ENCODE results near the gene CHD1L. TPM values are rescaled to one million over a fixed set of nuclear protein-coding genes. Genes with fewer than 3 reads are reported as not detected.

The CHD1L gene
- polyA plus RNA-seq, 3 donors: 13.1 to 23.0 (median 15.2) TPM

- intact Hi-C loops (cut with micrococcal nuclease): loop anchor here (2.0 to 10.0 kb wide), 3 partner anchors 353 to 623 kb away; no protein-coding TSS in a partner anchor
- Histone ChIP-seq H3K9ac (ENCODE audit: insufficient read depth, low read length, poor library complexity, severe bottlenecking) (no peak overlapping the region), H3K4me2 (replicated peaks; ENCODE audit: extremely low read depth, low read length, poor library complexity, severe bottlenecking) (no peak overlapping the region), H3K4me3 (replicated peaks in 1 of 3; ENCODE audit: low read depth in 2 of 3, low read length in 3 of 3) (no peak overlapping the region), H3K27ac (ENCODE audit: low read depth in 1 of 2, low read length in 2 of 2) (no peak overlapping the region), H4K20me1 (ENCODE audit: insufficient read depth, low read length) (no peaks in the 10 kb centered on the region), H3K36me3 (replicated peaks in 1 of 2; ENCODE audit: control insufficient read depth in 1 of 2, insufficient read depth in 2 of 2, low read length in 2 of 2) (peaks cover 75 to 95% of the 10 kb centered on the region in 2 donors), H3K27me3 (ENCODE audit: control insufficient read depth in 2 of 2, insufficient read depth in 2 of 2, low read length in 2 of 2) (no peaks in the 10 kb centered on the region), H2AFZ (ENCODE audit: insufficient read depth, low read depth, low read length, poor library complexity, severe bottlenecking) (no peak overlapping the region), H3K4me1 (ENCODE audit: control insufficient read depth in 1 of 2, insufficient read depth in 2 of 2, low read length in 2 of 2) (no peaks in the 10 kb centered on the region), H3K9me3 (replicated peaks in 1 of 2; ENCODE audit: control insufficient read depth in 1 of 2, insufficient read depth in 1 of 2, low read length in 2 of 2) (no peaks in the 10 kb centered on the region), H3K79me2 (ENCODE audit: insufficient read depth, low read length) (no peaks in the 10 kb centered on the region)
- H3K4me3 Mint-ChIP-seq: no peak overlapping the region
- H3K27me3 Mint-ChIP-seq (ENCODE audit: low read depth in 3 of 3): peaks cover 0 to 2% (median 0%) of the 10 kb centered on the region in 3 donors
- TF ChIP-seq CTCF (IDR thresholded peaks at IDR 0.05): no peak
- peaks cover 56 to 72% of the 10 kb centered on the region in 2 donors for H3K36me3 Mint-ChIP-seq
- H3K4me1 Mint-ChIP-seq: no peaks in the 10 kb centered on the region
- no CpG with 5 or more reads among the region's 3 CpGs for WGBS (ENCODE audit: insufficient coverage)
- no peak overlapping the region for H3K27ac Mint-ChIP-seq
- DNase-seq: no peak
- H3K9me3 Mint-ChIP-seq: no peaks in the 10 kb centered on the region
These were observed 29.6 kb downstream of the CHD1L start for GRCh38 chr1:147272042-147272441.

- Histone ChIP-seq H3K9me3 (replicated peaks in 1 of 2; ENCODE audit: control insufficient read depth in 1 of 2, insufficient read depth in 1 of 2, low read length in 2 of 2) (no peaks in the 10 kb centered on the region), H3K27me3 (ENCODE audit: control insufficient read depth in 2 of 2, insufficient read depth in 2 of 2, low read length in 2 of 2) (no peaks in the 10 kb centered on the region), H3K27ac (ENCODE audit: low read depth in 1 of 2, low read length in 2 of 2) (no peak overlapping the region), H2AFZ (ENCODE audit: insufficient read depth, low read depth, low read length, poor library complexity, severe bottlenecking) (no peak overlapping the region), H3K4me3 (replicated peaks in 1 of 3; ENCODE audit: low read depth in 2 of 3, low read length in 3 of 3) (no peak overlapping the region), H3K36me3 (replicated peaks in 1 of 2; ENCODE audit: control insufficient read depth in 1 of 2, insufficient read depth in 2 of 2, low read length in 2 of 2) (peaks cover 68 to 95% of the 10 kb centered on the region in 2 donors), H3K79me2 (ENCODE audit: insufficient read depth, low read length) (no peaks in the 10 kb centered on the region), H3K4me2 (replicated peaks; ENCODE audit: extremely low read depth, low read length, poor library complexity, severe bottlenecking) (no peak overlapping the region), H3K4me1 (ENCODE audit: control insufficient read depth in 1 of 2, insufficient read depth in 2 of 2, low read length in 2 of 2) (no peaks in the 10 kb centered on the region), H4K20me1 (ENCODE audit: insufficient read depth, low read length) (no peaks in the 10 kb centered on the region), H3K9ac (ENCODE audit: insufficient read depth, low read length, poor library complexity, severe bottlenecking) (no peak overlapping the region)
- H3K9me3 Mint-ChIP-seq: no peaks in the 10 kb centered on the region
- no peak overlapping the region for H3K4me3 Mint-ChIP-seq
- H3K4me1 Mint-ChIP-seq: no peaks in the 10 kb centered on the region
- peak; percentile 37 to 43 (median 39) for DNase-seq
- WGBS (ENCODE audit: insufficient coverage): no CpG with 5 or more reads among the region's 6 CpGs
- H3K36me3 Mint-ChIP-seq: peaks cover 40 to 68% of the 10 kb centered on the region in 2 donors
- peak; percentile 74 for TF ChIP-seq CTCF (IDR thresholded peaks at IDR 0.05)
- H3K27ac Mint-ChIP-seq: no peak overlapping the region
- intact Hi-C loops (cut with micrococcal nuclease): loop anchor here (2.0 to 10.0 kb wide), 3 partner anchors 351 to 621 kb away; no protein-coding TSS in a partner anchor
- H3K27me3 Mint-ChIP-seq (ENCODE audit: low read depth in 3 of 3): peaks cover 0 to 2% (median 0%) of the 10 kb centered on the region in 3 donors
These were observed 31.2 kb downstream of the CHD1L start for GRCh38 chr1:147273409-147274336.
